ENCODE data around the gene PPT1. TPM values are rescaled to one million over a fixed set of nuclear protein-coding genes. Genes with fewer than 3 reads are reported as not detected.
A peak's percentile ranks its signal among the peaks of the same experiment; 100 is the strongest.

PPT1 gene
- total and polyA plus RNA-seq, 10 donors: 57.1 to 282 (median 193) TPM

DNA sequence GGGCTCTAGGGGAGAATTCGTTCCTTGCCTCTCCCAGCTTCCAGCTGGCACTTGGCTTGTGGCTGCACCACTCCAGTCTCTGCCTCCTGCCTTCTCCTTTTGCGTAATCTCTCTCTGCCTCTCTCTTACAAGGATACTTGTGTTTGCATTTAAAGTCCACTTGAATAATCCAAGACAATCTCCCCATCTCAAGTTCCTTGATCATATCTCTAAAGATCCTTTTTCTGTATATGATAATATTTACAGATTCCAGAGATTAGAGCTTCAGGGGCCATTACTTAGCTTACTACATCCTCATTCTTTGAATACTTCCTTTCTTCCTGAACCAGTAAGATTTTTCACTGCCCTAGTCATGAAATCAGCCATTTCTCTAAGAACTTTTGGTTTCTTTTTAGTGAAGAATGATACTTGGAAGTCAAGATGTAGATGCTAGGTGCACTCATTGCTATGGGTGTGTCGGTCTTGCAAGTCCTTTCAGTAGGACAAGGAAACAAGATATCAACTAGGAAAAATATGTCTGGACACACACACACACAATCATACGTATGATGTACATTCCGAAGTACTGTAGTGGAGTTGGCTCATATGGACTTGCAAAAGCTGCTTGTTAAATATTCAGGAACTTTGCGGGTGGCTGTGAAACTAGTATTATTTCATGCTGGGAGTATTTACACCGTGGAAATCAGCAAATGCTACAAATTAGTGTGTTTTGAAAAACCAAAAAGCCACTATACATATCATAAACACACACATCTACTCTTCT, 43.3 kb upstream of the PPT1 start:
- H3K4me3 ChIP-seq: no peak overlapping the region
- H3K9me3 ChIP-seq: no peaks in the 10 kb centered on the region
- no peak overlapping the region for H3K27ac ChIP-seq
- peaks cover 0 to 7% (median 3%) of the 10 kb centered on the region in 6 donors for H3K4me1 ChIP-seq
- H3K27me3 ChIP-seq (replicated peaks in 1 of 7): peaks cover 0 to 17% (median 0%) of the 10 kb centered on the region in 7 donors
- TF ChIP-seq POLR2A (IDR thresholded peaks at IDR 0.05): no peak
- TF ChIP-seq, protein P1, sequence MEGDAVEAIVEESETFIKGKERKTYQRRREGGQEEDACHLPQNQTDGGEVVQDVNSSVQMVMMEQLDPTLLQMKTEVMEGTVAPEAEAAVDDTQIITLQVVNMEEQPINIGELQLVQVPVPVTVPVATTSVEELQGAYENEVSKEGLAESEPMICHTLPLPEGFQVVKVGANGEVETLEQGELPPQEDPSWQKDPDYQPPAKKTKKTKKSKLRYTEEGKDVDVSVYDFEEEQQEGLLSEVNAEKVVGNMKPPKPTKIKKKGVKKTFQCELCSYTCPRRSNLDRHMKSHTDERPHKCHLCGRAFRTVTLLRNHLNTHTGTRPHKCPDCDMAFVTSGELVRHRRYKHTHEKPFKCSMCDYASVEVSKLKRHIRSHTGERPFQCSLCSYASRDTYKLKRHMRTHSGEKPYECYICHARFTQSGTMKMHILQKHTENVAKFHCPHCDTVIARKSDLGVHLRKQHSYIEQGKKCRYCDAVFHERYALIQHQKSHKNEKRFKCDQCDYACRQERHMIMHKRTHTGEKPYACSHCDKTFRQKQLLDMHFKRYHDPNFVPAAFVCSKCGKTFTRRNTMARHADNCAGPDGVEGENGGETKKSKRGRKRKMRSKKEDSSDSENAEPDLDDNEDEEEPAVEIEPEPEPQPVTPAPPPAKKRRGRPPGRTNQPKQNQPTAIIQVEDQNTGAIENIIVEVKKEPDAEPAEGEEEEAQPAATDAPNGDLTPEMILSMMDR (IDR thresholded peaks at IDR 0.05 in 8 of 11, conservative IDR thresholded peaks at IDR 0.05 in 3 of 11): no peak
- TF ChIP-seq POLR2AphosphoS5 (IDR thresholded peaks at IDR 0.05): no peak
- no peak for DNase-seq
- intact Hi-C loops (cut with DNase I; ENCODE audit: low total_unique reads): no loop called here
- no peaks in the 10 kb centered on the region for H3K36me3 ChIP-seq
- 83 to 92% (median 85%) methylated on average over 7 of the region's 7 CpGs for WGBS, 5 donors

DNA sequence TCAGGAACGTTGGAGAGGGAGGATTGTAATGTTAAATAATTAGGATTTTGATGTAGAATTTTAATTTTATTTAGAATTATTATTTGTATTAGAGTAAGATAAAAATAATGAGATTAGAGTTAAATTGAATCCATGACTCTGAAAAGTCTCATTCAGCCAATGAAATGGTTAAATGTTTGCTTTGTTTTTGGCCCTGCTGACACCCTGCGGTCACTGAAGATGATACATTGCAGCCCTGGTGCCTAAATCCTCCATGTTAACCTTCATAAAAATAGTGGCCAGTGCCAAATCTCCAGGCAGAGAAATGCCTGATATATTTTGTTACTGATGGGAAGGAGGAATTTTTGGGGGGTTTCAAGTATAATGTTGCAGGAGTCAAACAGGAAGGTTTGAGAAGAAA, 36.8 kb upstream of the PPT1 start:
- Histone ChIP-seq H3K9me3 (peaks cover 0 to 10% (median 0%) of the 10 kb centered on the region in 8 donors), H3K27me3 (replicated peaks in 1 of 7) (peaks cover 0 to 23% (median 3%) of the 10 kb centered on the region in 7 donors), H3K36me3 (no peaks in the 10 kb centered on the region), H3K4me1 (peaks cover 0 to 5% (median 0%) of the 10 kb centered on the region in 6 donors), H3K27ac (no peak overlapping the region), H3K4me3 (no peak overlapping the region)
- no peak for DNase-seq
- WGBS, 5 donors: 64 to 74% (median 68%) methylated on average over 2 of the region's 2 CpGs
- intact Hi-C loops (cut with DNase I; ENCODE audit: low total_unique reads): no loop called here
- TF ChIP-seq POLR2AphosphoS5 (IDR thresholded peaks at IDR 0.05) (no peak), POLR2A (IDR thresholded peaks at IDR 0.05) (no peak)
- TF ChIP-seq, protein P1 (IDR thresholded peaks at IDR 0.05 in 8 of 11, conservative IDR thresholded peaks at IDR 0.05 in 3 of 11): no peak

DNA sequence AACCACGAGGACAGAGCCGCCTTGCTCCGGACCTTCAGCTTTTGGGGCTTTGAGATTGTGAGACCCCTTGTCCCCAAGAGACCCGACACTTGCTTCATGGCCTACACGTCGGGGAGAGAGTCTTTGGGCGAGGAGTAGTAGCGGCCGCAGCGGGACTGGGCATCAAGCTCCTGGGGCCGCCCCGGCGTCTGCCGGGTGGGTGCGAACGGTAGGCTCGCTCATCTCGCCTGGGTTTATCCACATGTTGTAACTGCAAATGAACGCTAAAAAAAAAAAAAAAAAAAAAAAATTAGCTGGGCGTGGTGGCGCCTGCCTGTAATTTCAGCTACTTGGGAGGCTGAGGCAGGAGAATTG, 36.2 kb upstream of the PPT1 start:
- no peak overlapping the region for H3K27ac ChIP-seq
- DNase-seq: no peak
- intact Hi-C loops (cut with DNase I; ENCODE audit: low total_unique reads): no loop called here
- TF ChIP-seq POLR2A (IDR thresholded peaks at IDR 0.05): no peak
- no peak for TF ChIP-seq POLR2AphosphoS5 (IDR thresholded peaks at IDR 0.05)
- TF ChIP-seq, protein P1 (IDR thresholded peaks at IDR 0.05 in 8 of 11, conservative IDR thresholded peaks at IDR 0.05 in 3 of 11): no peak
- peak overlapping the region in 1 of 8 donors; percentile 42 for H3K4me3 ChIP-seq
- peaks cover 0 to 23% (median 3%) of the 10 kb centered on the region in 7 donors for H3K27me3 ChIP-seq (replicated peaks in 1 of 7)
- peaks cover 0 to 10% (median 0%) of the 10 kb centered on the region in 8 donors for H3K9me3 ChIP-seq
- H3K36me3 ChIP-seq: no peaks in the 10 kb centered on the region
- WGBS, 5 donors: 72 to 88% (median 84%) methylated on average over 18 to 21 of the region's 21 CpGs
- H3K4me1 ChIP-seq: peaks cover 0 to 5% (median 0%) of the 10 kb centered on the region in 6 donors

All from spleen (tissue), 11 donors.